GM19395 (cell line): Measurements from ENCODE around the gene ZNF618.

Source experiments
- ATAC-seq: cut with Tn5 transposase; IDR thresholded peaks from one replicate; pipeline ENCODE4 v1.9.1; 2021; ENCODE audit warnings: mild to moderate bottlenecking, moderate library complexity; ENCODE audit not compliant: unreplicated experiment

ZNF618 gene

GRCh38 chr9:113909421-113909820 lies 33.3 kb downstream of the ZNF618 start:
- no peak for ATAC-seq

GRCh38 chr9:113910036-113910639 lies 34.0 kb downstream of the ZNF618 start:
- no peak for ATAC-seq

GRCh38 chr9:113911850-113912557 lies 35.9 kb downstream of the ZNF618 start:
- ATAC-seq = no peak

GRCh38 chr9:113912816-113913215 lies 36.7 kb downstream of the ZNF618 start:
- ATAC-seq = no peak

- ATAC-seq = no peak
Measured at GRCh38 chr9:113913426-113914195, 37.5 kb downstream of the ZNF618 start.

- ATAC-seq = no peak
Measured at GRCh38 chr9:113914517-113914916, 38.4 kb downstream of the ZNF618 start.

- no peak for ATAC-seq
Measured at GRCh38 chr9:113915817-113916434, 39.8 kb downstream of the ZNF618 start.

- ATAC-seq = no peak
Measured at GRCh38 chr9:113916931-113917330, 40.8 kb downstream of the ZNF618 start.

GRCh38 chr9:113918697-113919350 lies 42.7 kb downstream of the ZNF618 start:
- ATAC-seq = no peak

GRCh38 chr9:113919382-113919781 lies 43.3 kb downstream of the ZNF618 start:
- ATAC-seq = no peak

- no peak for ATAC-seq
Measured at GRCh38 chr9:113919871-113920270, 43.8 kb downstream of the ZNF618 start.

GRCh38 chr9:113920872-113921271 lies 44.8 kb downstream of the ZNF618 start:
- ATAC-seq = no peak

GRCh38 chr9:113921396-113921925 lies 45.4 kb downstream of the ZNF618 start:
- ATAC-seq = no peak

- ATAC-seq = no peak
Measured at GRCh38 chr9:113922160-113922559, 46.1 kb downstream of the ZNF618 start.

- ATAC-seq = no peak
Measured at GRCh38 chr9:113926211-113926610, 50.1 kb downstream of the ZNF618 start.

- no peak for ATAC-seq
Measured at GRCh38 chr9:113927277-113927676, 51.2 kb downstream of the ZNF618 start.

- ATAC-seq = no peak
Measured at GRCh38 chr9:113928269-113928668, 52.2 kb downstream of the ZNF618 start.

- ATAC-seq = no peak
Measured at GRCh38 chr9:113929634-113930389, 53.7 kb downstream of the ZNF618 start.

- no peak for ATAC-seq
Measured at GRCh38 chr9:113930390-113930783, 54.3 kb downstream of the ZNF618 start.

- no peak for ATAC-seq
Measured at GRCh38 chr9:113931140-113931539, 55.0 kb downstream of the ZNF618 start.
